GM19193 (cell line): ENCODE data around the gene PTPRE.

Experiments used
- POLR2A ChIP-seq: IDR thresholded peaks from 4 replicates; pipeline ENCODE4 v1.6.1; 2011; ENCODE audit not compliant: insufficient read depth, insufficient read length; ENCODE audit errors: extremely low read depth

The PTPRE gene

GRCh38 chr10:127971101-127971946 is 64.4 kb downstream of the PTPRE start:
- no peak for TF ChIP-seq POLR2A

DNA sequence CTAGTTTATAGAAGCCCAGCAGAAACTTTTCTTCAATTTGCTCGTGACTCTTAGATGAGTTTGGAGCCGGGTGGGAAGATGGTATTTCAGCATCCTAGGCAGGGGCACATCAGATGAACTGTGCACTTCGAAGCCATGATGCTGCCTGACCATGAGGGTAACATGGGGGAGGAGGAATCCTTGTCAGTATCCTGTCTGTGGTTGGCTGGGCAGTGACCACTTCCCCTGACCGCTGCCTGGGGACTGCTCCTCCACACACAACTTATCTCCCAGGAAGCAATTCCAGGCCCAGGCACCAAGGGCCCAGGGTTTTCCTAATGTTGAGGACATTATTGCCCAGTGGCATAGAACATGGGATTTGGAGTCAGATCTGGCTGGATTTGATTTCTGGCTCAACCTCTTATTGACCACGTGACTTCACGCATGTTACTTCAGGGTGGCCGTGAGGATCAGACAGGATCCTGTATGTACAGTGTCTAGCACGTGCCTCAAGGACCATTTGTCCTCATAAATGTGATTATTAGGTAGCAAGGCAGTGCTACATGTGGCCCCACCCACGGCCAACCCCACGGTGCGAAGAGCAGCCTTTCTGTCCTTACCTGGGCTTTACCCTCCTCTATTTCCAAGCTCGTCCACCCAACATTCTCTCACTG is 65.2 kb downstream of the PTPRE start:
- no peak for TF ChIP-seq POLR2A

DNA sequence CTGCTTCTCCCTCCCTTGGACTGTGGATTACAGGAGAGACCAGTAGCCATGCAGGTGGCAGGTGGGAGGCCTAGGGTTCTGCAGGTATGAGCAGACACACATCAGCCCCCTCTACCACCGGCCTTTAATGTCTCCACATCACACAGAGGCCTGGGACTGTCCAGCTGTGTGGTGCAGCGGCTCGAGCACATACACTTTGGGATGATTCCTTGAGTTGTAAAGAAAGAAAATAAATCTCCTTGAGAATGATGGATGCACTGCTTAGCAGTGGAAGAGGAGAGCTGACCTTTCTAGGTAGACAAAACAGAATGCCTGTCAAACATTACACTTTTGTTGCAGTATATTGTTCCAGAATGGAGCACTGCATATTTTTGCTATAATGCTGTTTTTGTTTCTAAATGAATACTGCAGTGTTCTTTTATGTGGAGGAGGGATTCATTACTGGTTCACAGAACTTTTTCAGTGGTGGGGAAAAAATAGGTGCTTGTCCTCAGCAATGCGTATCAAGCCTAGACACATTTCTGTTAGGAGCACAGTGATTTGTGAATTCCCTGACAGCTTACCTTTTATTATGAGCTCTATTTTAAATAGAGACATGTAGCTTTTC is 66.0 kb downstream of the PTPRE start:
- TF ChIP-seq POLR2A: no peak

- TF ChIP-seq POLR2A: no peak
Measured at GRCh38 chr10:127973791-127974311, 66.9 kb downstream of the PTPRE start.

DNA sequence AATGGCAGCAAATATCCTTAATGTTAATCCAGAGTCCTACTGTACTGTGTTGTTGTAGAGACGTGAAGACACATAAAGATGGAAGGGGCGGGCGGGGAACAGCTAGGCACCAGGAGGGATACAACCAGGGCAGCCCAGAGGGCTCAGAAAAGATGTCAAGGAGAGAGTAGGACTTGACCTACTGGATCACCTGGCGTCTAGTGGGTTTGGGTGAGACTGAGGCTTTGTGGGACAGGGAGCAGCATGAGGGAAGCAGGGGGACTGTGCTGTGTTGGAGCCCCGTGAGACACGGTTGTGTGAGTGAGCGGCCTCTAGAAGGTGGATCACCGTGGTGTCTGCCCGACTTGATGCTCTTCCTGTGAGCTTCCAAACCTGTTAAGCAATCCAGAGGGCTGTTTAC is 68.0 kb downstream of the PTPRE start:
- TF ChIP-seq POLR2A: no peak

DNA sequence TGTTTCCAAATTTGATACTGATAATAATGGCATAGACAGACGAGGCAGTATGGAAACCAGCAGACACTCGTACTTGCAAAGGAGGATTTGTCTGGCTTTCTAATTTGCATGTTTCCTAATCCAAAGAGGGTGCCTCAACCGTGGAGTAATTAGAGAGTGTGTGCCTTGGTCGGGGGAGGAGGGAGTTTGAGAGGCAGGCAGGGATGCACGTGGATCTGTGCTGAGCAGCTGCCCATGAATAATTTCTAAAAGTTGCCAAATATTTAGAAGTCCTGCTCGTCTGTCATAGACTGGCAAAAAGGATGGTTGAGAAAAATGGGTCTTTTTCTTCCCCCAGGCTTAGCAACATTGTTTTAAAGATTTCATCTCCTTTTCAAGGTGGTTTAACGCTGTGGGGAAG is 69.4 kb downstream of the PTPRE start:
- no peak for TF ChIP-seq POLR2A

DNA sequence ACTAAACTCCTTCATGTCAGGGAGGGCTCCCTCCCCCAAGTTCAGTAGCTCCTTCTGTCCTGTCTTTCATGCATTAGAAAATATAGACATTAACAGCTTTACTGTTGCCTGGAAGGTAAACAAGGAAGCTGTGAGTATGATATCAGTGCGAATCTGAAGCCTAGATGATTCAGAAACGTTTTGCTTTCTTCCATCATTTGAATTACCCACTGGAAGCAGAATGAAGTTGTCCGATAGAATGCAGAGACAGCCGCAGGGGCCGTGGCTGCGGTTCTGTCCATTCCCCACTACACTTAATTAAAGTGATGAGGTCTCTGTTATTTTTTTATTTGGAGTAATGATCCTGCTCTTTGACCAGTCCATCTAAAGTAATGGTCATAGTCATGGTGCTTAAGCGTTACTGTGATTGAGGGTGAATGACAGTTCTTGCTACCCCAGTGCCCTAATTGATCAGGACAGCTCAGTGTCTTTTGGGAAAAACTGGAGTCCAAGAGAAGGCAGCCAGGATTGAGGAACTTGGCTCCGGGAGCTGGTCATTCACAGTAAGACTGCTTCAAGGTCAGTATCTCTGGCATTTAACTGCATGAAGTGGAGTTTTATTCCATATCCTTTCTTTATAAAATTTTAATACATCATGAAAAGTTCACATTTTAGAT is 69.9 kb downstream of the PTPRE start:
- no peak for TF ChIP-seq POLR2A

GRCh38 chr10:127977357-127978009 is 70.6 kb downstream of the PTPRE start:
- TF ChIP-seq POLR2A: no peak

- TF ChIP-seq POLR2A: no peak
Measured at GRCh38 chr10:127978481-127978880, 71.6 kb downstream of the PTPRE start.

DNA sequence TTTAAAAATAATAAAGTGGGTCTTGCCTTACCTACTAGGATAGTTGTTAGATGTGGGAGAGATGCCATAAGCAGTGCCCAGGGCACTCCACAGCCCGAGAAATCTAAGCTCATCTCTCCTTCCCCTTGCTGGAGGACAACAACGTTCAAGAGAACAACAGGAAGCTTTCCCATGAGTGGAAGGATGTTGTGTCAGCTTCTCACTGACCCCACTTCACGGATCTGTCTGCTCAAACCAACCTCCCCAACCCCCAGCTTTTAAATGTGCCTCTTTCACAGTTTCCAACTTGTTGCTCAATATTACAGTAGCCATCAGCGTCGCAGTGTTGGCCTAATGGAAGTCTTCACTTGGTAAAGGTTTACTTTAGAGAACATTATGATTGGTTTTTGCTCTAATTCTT is 72.1 kb downstream of the PTPRE start:
- no peak for TF ChIP-seq POLR2A

GRCh38 chr10:127979566-127979965 is 72.7 kb downstream of the PTPRE start:
- no peak for TF ChIP-seq POLR2A

DNA sequence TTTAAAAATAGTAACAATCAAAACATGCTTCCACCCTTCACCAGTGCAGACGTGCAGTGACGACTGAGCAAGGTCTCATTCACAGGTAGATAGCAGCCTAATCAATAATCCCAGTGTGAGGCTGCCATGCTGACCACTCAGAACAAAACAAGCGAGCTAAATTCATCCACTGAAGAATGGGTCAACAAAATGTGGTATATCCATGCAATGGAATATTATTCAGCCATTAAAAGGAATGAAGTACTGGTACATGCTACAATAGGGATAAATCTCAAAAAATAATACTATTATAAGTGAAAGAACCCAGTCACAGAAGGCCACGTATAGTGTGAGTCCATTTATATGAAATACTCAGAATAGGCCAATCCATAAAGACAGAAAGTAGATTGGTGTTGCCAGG is 74.0 kb downstream of the PTPRE start:
- TF ChIP-seq POLR2A: no peak

DNA sequence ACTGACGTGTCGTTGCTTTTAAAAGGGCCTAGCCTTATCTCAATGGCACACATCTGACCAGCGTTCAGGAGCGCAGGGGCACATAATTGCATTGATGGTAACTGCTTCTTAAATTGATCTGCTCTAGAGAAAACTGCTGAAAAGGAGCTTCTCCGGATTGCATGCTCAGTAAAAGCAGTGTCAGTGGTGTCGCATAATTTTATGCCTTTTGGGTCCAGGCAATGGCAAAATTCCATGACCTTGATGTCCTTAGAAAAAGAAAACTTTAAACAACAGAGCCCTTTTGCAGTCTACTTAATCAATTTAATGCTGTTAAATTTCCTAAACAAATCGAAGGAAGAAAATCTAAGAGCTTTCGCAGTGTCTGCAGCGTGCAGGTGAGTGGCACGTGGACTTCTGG is 75.7 kb downstream of the PTPRE start:
- no peak for TF ChIP-seq POLR2A

DNA sequence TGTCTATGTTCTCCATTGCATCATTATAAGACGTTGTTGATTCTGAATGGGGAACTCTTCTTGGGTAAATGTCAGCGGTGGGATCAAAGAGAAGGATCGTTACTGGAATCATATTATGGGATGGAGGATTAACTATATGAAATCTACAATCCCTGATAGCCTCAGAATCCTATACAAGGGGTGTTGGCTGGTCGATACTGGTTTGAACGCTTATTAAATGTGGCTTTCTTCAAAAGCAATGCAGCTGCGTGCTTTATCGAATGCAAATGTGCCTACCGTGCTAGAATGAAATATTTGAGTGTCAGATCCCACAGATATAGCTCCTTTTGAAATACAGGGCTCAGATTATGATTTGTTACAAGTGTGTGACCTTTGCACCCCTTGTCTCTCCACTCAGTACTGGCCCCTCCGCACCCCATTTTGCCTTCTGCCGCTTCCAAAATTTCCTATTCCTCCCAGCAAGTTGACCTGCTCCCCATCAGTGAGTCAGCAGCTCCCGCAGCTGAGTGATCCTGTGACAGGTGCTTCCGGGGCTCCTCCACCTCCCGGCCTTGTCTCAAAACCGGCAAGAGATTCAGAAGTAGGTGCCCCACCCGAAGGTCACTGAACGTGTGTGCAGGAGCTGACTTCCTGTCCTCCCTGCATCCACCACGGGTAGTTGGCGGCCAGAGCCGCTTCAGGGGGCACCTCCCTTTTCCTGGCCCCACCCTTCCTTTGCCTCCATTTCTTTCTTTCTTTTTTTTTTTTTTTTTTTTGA is 76.6 kb downstream of the PTPRE start:
- no peak for TF ChIP-seq POLR2A

GRCh38 chr10:127984945-127985344 is 78.0 kb downstream of the PTPRE start:
- TF ChIP-seq POLR2A: no peak
